HG03108 (cell line): ENCODE results near the gene LRP3.
A peak's percentile ranks its signal among the peaks of the same experiment; 100 is the strongest.
"Not testable (repeated sequence)": the region's sequence is repeated elsewhere in the genome, so short reads cannot be mapped to it uniquely, and the experiment has no call there.

Experiments
- ATAC-seq: cut with Tn5 transposase; IDR thresholded peaks from one replicate; pipeline ENCODE4 v1.9.1; 2021; ENCODE audit warnings: moderate library complexity; ENCODE audit not compliant: unreplicated experiment

Gene LRP3

GRCh38 chr19:33175886-33176669 lies 18.1 kb upstream of the LRP3 start:
- peak; percentile 4 for ATAC-seq

- peak; percentile 78 for ATAC-seq
These were observed 17.3 kb upstream of the LRP3 start for GRCh38 chr19:33176670-33177416.

GRCh38 chr19:33177417-33177979 lies 16.6 kb upstream of the LRP3 start:
- ATAC-seq = no peak

- no peak for ATAC-seq
These were observed 7.5 kb upstream of the LRP3 start for GRCh38 chr19:33186431-33187182.

- no peak for ATAC-seq
These were observed 7.0 kb upstream of the LRP3 start for GRCh38 chr19:33187183-33187540.

- no peak for ATAC-seq
These were observed 4.7 kb upstream of the LRP3 start for GRCh38 chr19:33189453-33189852.

- ATAC-seq = not testable (repeated sequence)
These were observed 3.0 kb upstream of the LRP3 start for GRCh38 chr19:33191092-33191491.

GRCh38 chr19:33191501-33191900 lies 2.6 kb upstream of the LRP3 start:
- no peak for ATAC-seq

GRCh38 chr19:33192010-33192409 lies 2.1 kb upstream of the LRP3 start:
- ATAC-seq = no peak

- no peak for ATAC-seq
These were observed 763 bp upstream of the LRP3 start for GRCh38 chr19:33193269-33193864.

- ATAC-seq = no peak
These were observed 379 bp downstream of the LRP3 start for GRCh38 chr19:33194532-33194885.

GRCh38 chr19:33194886-33195644 lies 935 bp downstream of the LRP3 start:
- no peak for ATAC-seq

- ATAC-seq = no peak
These were observed 1.7 kb downstream of the LRP3 start for GRCh38 chr19:33195645-33196347.

GRCh38 chr19:33196446-33197193 lies 2.5 kb downstream of the LRP3 start:
- ATAC-seq = no peak

- ATAC-seq = no peak
These were observed 3.5 kb downstream of the LRP3 start for GRCh38 chr19:33197591-33198000.

GRCh38 chr19:33198169-33198568 lies 4.0 kb downstream of the LRP3 start:
- ATAC-seq = no peak

GRCh38 chr19:33199441-33200265 lies 5.5 kb downstream of the LRP3 start:
- ATAC-seq = no peak

- no peak for ATAC-seq
These were observed 7.3 kb downstream of the LRP3 start for GRCh38 chr19:33201473-33201872.
